ENCODE measurements around the gene SH3RF1.

DNA sequence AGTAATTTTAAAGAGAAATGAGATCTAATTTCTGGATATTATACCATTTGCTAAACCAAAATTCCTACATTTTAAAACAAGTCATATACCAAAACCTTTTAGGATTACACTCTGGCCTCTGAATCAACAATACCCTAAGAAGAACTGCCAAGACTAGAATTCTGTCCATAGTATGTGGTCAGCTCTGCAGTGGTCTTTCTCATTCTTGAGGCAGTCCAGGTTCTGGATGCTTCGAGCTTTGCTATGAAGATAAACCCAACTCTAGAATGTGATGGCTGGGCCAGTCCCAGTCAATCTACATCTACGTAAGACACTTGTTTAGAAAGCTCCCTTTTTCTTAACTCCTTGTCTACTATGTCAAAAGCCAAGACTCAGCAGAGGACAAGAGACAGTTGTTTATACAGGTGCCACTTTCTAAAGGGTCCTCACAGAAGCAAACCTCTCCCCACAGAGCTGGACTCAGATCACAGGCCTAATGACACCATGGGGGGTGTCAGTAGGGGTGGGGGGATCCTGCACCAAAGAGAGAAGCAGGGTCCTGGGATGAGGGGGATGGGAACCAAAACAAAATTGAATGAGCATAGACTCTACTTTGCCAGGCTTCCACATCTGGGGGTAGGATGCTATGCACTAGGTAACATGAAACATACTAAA, 63.2 kb downstream of the SH3RF1 start:
- TF ChIP-seq, protein P1, sequence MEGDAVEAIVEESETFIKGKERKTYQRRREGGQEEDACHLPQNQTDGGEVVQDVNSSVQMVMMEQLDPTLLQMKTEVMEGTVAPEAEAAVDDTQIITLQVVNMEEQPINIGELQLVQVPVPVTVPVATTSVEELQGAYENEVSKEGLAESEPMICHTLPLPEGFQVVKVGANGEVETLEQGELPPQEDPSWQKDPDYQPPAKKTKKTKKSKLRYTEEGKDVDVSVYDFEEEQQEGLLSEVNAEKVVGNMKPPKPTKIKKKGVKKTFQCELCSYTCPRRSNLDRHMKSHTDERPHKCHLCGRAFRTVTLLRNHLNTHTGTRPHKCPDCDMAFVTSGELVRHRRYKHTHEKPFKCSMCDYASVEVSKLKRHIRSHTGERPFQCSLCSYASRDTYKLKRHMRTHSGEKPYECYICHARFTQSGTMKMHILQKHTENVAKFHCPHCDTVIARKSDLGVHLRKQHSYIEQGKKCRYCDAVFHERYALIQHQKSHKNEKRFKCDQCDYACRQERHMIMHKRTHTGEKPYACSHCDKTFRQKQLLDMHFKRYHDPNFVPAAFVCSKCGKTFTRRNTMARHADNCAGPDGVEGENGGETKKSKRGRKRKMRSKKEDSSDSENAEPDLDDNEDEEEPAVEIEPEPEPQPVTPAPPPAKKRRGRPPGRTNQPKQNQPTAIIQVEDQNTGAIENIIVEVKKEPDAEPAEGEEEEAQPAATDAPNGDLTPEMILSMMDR (IDR thresholded peaks at IDR 0.05; ENCODE audit: borderline replicate concordance, extremely low read depth, low read length, poor library complexity, severe bottlenecking): no peak
- TF ChIP-seq EZH2 (IDR thresholded peaks at IDR 0.05; ENCODE audit: borderline replicate concordance, low read depth, low read length, severe bottlenecking): no peak

Measured in DND-41 (cell line).